Keratinocyte (primary cell): Measurements from ENCODE around the gene ZFPM1. TPM values are rescaled to one million over a fixed set of nuclear protein-coding genes. Genes with fewer than 3 reads are reported as not detected.

ENCODE experiments used
- DNase-seq: peaks from one replicate; pipeline ENCODE4 v3.0.0-alpha.2; 2011; ENCODE audit warnings: low read depth, missing footprints, low spot score
- FAIRE-seq: peaks from 2 replicates; lab custom pipeline; 2011; peaks lifted over from hg19 to GRCh38; lab: Jason Lieb, UNC
- H2AFZ ChIP-seq: 2 replicates; pipeline ENCODE4 v1.6.0; 2012; ENCODE audit warnings: low read length, control low read depth, inconsistent platforms; ENCODE audit not compliant: control insufficient read depth
- H3K27ac ChIP-seq: 2 replicates; pipeline ENCODE4 v1.5.1; 2011; ENCODE audit warnings: low read length; ENCODE audit not compliant: control insufficient read depth, insufficient read depth
- H3K27me3 ChIP-seq: 3 replicates; pipeline ENCODE4 v1.6.0; 2011; ENCODE audit warnings: low read length; ENCODE audit not compliant: control insufficient read depth, insufficient read depth; ENCODE audit errors: extremely low read depth
- H3K36me3 ChIP-seq, 2 experiments: 2 replicates in 1 of 2; 3 replicates in 1 of 2; pipeline ENCODE4 v1.5.1; 2011; ENCODE audit warnings: low read length in 2 of 2, mild to moderate bottlenecking in 1 of 2; ENCODE audit not compliant: control insufficient read depth in 2 of 2, insufficient read depth in 2 of 2; ENCODE audit errors: extremely low read depth in 1 of 2
- H3K4me1 ChIP-seq: 3 replicates; pipeline ENCODE4 v1.5.1; 2011; ENCODE audit warnings: low read length; ENCODE audit not compliant: control insufficient read depth, insufficient read depth; ENCODE audit errors: extremely low read depth
- H3K4me2 ChIP-seq: 3 replicates; pipeline ENCODE4 v1.6.0; 2011; ENCODE audit warnings: low read depth, low read length; ENCODE audit not compliant: control insufficient read depth, insufficient read depth; ENCODE audit errors: extremely low read depth
- H3K4me3 ChIP-seq, 3 experiments: fragments of 200-600 bp in 1 of 3; sonication (generic) in 1 of 3; 2 replicates in 2 of 3; 3 replicates in 1 of 3; pipeline ENCODE4 v1.5.1; 2011 to 2016; ENCODE audit warnings: low read length in 3 of 3, mild to moderate bottlenecking in 3 of 3, control low read depth in 2 of 3, inconsistent platforms in 1 of 3, low read depth in 1 of 3, mixed read lengths in 1 of 3, mixed run types in 1 of 3, moderate library complexity in 1 of 3; ENCODE audit not compliant: control insufficient read depth in 2 of 3, insufficient read depth in 2 of 3; ENCODE audit errors: extremely low read depth in 1 of 3
- H3K79me2 ChIP-seq: 2 replicates; pipeline ENCODE4 v1.6.0; 2012; ENCODE audit warnings: low read length; ENCODE audit not compliant: control insufficient read depth, insufficient read depth
- H3K9ac ChIP-seq: 3 replicates; pipeline ENCODE4 v1.6.0; 2011; ENCODE audit warnings: low read length; ENCODE audit not compliant: control insufficient read depth, insufficient read depth; ENCODE audit errors: extremely low read depth
- H3K9me1 ChIP-seq: 3 replicates; pipeline ENCODE4 v1.6.0; 2011; ENCODE audit warnings: low read length; ENCODE audit not compliant: control insufficient read depth, insufficient read depth; ENCODE audit errors: extremely low read depth
- H3K9me3 ChIP-seq: 2 replicates; pipeline ENCODE4 v1.5.1; 2012; ENCODE audit warnings: low read depth, low read length; ENCODE audit not compliant: control insufficient read depth
- H4K20me1 ChIP-seq: 3 replicates; pipeline ENCODE4 v1.6.0; 2011; ENCODE audit warnings: low read length; ENCODE audit not compliant: control insufficient read depth, insufficient read depth; ENCODE audit errors: extremely low read depth
- CTCF ChIP-seq, 3 experiments: IDR thresholded peaks in 1 of 3; conservative IDR thresholded peaks in 1 of 3; optimal IDR thresholded peaks in 1 of 3; 2 replicates in 2 of 3; 3 replicates in 1 of 3; pipeline versions ENCODE3 to v1.5.1; 2011; ENCODE audit warnings: low read length in 3 of 3, mild to moderate bottlenecking in 3 of 3, moderate library complexity in 2 of 3, control low read depth in 1 of 3, inconsistent platforms in 1 of 3; ENCODE audit not compliant: insufficient read depth in 2 of 3; ENCODE audit errors: extremely low read depth in 1 of 3
- EZH2 ChIP-seq: IDR thresholded peaks from one replicate; pipeline ENCODE4 v1.6.1; 2012; ENCODE audit warnings: inconsistent platforms, mild to moderate bottlenecking, low read length, moderate library complexity
- dilution Hi-C: fragments of 300-500 bp; cut with MboI; formaldehyde crosslinking; loops from one replicate; pipeline ENCODE4 v1.7.0; 2020; ENCODE audit warnings: low sequenced_read_pairs; ENCODE audit not compliant: extremely low pct_ligation_motif_present
- polyA plus RNA-seq, 5 experiments: library from polyadenylated mRNA; depleted of rRNA in 3 of 5; stranded (reverse) in 3 of 5; stranded (forward) in 1 of 5; unstranded in 1 of 5; fragments of >200 nt; gene quantifications; 1 replicate in 1 of 5; 2 replicates in 3 of 5; 3 replicates in 1 of 5; pipeline versions ENCODE4 v1.2.1 to v1.2.3, GENCODE V29; 2011 to 2012; ENCODE audit warnings: missing spikeins in 2 of 5, low read depth in 1 of 5, low replicate concordance in 1 of 5

ZFPM1 gene
- polyA plus RNA-seq, 1 donor (not counting 4 experiments of a cell fraction or from before 2014, with no cell fraction given) = 0.42 TPM

GRCh38 chr16:88538366-88539060, 85.4 kb downstream of the ZFPM1 start:
- Histone ChIP-seq H3K4me2 (no peak overlapping the region), H3K4me1 (peaks cover 13% of the 10 kb centered on the region), H4K20me1 (no peaks in the 10 kb centered on the region), H2AFZ (no peak overlapping the region), H3K9ac (no peak overlapping the region), H3K27ac (no peak overlapping the region), H3K4me3 (no peak overlapping the region), H3K9me1 (no peaks in the 10 kb centered on the region), H3K79me2 (peaks cover 3% of the 10 kb centered on the region), H3K36me3 (no peaks in the 10 kb centered on the region), H3K27me3 (peaks cover 39% of the 10 kb centered on the region), H3K9me3 (peaks cover 5% of the 10 kb centered on the region)
- no peak for TF ChIP-seq EZH2
- TF ChIP-seq CTCF (optimal IDR thresholded peaks at IDR 0.05 in 1 of 3, IDR thresholded peaks at IDR 0.05 in 1 of 3, conservative IDR thresholded peaks at IDR 0.05 in 1 of 3; ENCODE audit: extremely low read depth in 1 of 3, insufficient read depth in 2 of 3, low read length in 3 of 3) = no peak
- dilution Hi-C loops = no loop called here
- DNase-seq (no peak), FAIRE-seq (no peak)

- Histone ChIP-seq H4K20me1 (no peaks in the 10 kb centered on the region), H3K4me2 (no peak overlapping the region), H3K9me1 (no peaks in the 10 kb centered on the region), H3K4me3 (no peak overlapping the region), H3K79me2 (peaks cover 3% of the 10 kb centered on the region), H3K36me3 (no peaks in the 10 kb centered on the region), H3K9ac (no peak overlapping the region), H3K27ac (no peak overlapping the region), H3K9me3 (peaks cover 7% of the 10 kb centered on the region), H3K4me1 (peaks cover 13% of the 10 kb centered on the region), H3K27me3 (peaks cover 39% of the 10 kb centered on the region), H2AFZ (no peak overlapping the region)
- no peak for TF ChIP-seq CTCF (optimal IDR thresholded peaks at IDR 0.05 in 1 of 3, IDR thresholded peaks at IDR 0.05 in 1 of 3, conservative IDR thresholded peaks at IDR 0.05 in 1 of 3; ENCODE audit: extremely low read depth in 1 of 3, insufficient read depth in 2 of 3, low read length in 3 of 3)
- TF ChIP-seq EZH2 = no peak
- dilution Hi-C loops = no loop called here
- DNase-seq (no peak), FAIRE-seq (no peak)
Measured at GRCh38 chr16:88539261-88539651, 86.2 kb downstream of the ZFPM1 start.
